MM.1S (cell line): ENCODE data around the gene IQCK.

ENCODE experiments used
- CTCF ChIP-seq: fragments of 300-600 bp; sonication (generic); IDR thresholded peaks from 2 replicates; pipeline ENCODE4 v1.5.1; 2016; ENCODE audit warnings: antibody characterized with exemption, low read length, mixed read lengths
- EZH2 ChIP-seq: fragments of 300-600 bp; sonication (generic); optimal IDR thresholded peaks from 2 replicates; pipeline ENCODE3; 2017; ENCODE audit warnings: low read depth, mild to moderate bottlenecking, antibody characterized with exemption, low read length, mixed read lengths
- EZH2phosphoT487 ChIP-seq: fragments of 300-600 bp; sonication (generic); IDR thresholded peaks from 2 replicates; pipeline ENCODE4 v1.6.1; 2018; ENCODE audit warnings: antibody characterized with exemption, low read length

DNA sequence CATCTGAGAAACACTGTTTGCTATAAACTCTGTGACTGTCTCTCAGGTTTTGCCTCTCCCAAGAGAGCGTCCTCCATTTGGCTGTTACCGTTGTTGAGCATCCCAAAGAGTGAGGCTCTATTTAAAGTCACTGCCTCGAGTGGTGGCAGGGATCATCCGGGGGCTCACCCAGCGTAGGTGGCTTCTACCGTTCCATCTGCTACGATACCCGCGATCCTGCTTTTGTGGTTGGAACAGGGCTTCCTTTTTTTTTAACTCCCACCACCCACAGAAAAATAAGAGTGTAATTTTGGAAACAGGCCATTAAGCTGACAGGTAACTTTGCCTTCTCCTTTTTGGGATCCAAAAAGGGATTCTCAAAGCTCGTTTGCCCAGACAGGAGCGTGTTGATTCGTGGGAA is 36.4 kb upstream of the IQCK start:
- TF ChIP-seq CTCF (no peak), EZH2phosphoT487 (no peak), EZH2 (no peak)
